ENCODE measurements around the gene SMO. TPM values are rescaled to one million over a fixed set of nuclear protein-coding genes. Genes with fewer than 3 reads are reported as not detected.
A peak's percentile ranks its signal among the peaks of the same experiment; 100 is the strongest.
"Not testable (repeated sequence)": the region's sequence is repeated elsewhere in the genome, so short reads cannot be mapped to it uniquely, and the experiment has no call there.

SMO gene
- polyA plus RNA-seq, 5 donors, result 49.9 to 63.8 (median 59.7) TPM

DNA sequence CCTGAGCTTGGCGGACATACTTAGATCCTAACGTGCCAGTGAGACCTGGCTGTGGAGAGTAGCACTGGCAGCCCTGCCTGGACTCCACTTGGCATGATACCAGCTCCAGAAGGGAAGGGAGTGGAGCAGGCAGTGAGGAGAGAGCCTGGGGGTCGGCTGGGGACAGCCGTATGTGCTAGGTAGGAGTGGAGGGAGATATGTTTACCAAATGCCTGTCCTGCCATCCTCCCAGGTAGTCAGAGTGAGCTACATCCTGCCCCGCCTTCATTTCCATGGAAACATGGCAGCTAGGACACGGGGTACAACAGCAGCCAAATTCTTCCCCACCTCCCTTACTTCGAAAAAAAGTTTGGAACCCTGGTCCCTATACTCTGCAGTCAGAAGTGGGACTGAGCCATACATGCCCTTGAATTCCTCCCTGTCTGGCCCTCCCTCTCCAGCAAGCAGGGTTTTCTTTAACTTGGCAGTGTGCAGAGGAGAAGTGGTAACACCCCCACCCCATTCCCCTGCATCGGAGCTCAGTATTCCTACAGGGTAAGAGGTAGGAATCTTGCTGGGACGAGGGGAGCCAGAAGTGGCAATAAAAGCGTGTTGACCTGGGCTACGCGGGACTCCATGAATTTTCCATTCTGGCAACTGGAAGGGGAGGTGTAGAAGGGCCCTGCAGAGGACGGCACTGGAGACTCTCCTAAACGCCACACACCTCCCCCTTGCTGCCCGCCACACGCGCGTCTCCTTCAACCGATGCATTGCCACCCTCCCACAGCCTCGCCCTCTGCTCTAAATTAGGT lies 20.0 kb upstream of the SMO start:
- peak in 1 of 2 donors; percentile 34 for DNase-seq

GRCh38 chr7:129169171-129169671 lies 19.2 kb upstream of the SMO start:
- DNase-seq, result peak; percentile 55 to 67

DNA sequence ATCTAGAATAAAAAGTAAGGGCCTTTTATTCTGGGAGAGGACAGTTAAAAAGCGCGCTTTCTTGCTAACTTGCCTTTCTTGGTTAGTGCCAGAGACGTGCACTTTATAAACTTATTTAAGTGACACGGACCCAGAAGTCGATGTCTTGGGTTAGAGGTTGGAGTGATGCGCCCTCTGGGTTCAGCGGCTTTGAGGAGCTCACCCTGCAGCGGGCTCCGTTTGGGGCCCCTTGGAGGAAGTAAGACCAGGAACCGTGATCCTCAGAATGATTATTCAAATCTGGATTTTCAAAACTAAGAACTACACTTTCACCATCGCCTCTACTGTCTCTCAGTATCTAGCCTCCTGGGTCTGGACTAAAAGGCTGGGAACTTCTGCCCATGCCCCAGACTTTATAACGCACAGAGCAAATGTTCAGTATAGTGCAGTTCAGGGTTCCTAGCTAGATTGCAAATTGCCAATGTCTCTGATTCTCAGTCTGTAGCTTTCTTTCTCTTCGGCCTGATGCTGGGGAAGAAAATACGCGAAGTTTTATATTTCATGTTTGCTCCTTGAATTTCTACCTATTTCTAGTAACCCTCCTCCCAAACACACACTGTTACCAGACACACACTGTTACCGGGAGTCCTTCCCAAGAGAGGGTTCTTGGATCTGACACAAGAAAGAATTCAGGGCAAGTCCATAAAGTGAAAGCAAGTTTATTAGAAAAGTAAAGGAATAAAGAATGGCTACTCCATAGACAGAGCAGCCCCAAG lies 18.6 kb upstream of the SMO start:
- DNase-seq, result no peak

GRCh38 chr7:129170441-129171021 lies 17.9 kb upstream of the SMO start:
- DNase-seq, result no peak

- DNase-seq, result not testable (repeated sequence)
These were observed 14.6 kb upstream of the SMO start for GRCh38 chr7:129173861-129174260.

GRCh38 chr7:129176916-129177710 lies 11.3 kb upstream of the SMO start:
- DNase-seq, result no peak

GRCh38 chr7:129184981-129185670 lies 3.3 kb upstream of the SMO start:
- DNase-seq, result no peak

DNA sequence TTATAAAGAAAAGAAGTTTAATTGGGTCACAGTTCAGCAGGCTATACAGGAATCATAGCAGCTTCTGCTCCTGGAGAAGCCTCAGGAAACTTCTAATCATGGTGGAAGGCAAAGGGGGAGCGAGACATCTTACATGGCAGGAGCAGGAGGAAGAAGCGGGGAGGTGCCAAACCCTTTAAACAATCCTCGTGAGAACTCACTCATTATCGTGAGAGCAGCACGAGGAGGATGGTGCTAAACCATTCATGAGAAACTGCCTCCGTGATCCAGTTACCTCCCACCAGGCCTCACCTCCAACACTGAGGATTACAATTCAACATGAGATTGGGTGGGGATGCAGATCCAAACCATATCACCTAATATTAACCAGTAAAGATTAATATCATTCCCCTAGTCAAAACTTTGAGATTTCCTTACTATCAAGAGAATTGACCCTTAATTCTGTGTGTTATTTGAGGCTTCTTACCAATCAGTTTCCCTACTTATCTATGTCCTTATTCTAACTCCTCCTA lies 1.6 kb upstream of the SMO start:
- DNase-seq, result no peak

DNA sequence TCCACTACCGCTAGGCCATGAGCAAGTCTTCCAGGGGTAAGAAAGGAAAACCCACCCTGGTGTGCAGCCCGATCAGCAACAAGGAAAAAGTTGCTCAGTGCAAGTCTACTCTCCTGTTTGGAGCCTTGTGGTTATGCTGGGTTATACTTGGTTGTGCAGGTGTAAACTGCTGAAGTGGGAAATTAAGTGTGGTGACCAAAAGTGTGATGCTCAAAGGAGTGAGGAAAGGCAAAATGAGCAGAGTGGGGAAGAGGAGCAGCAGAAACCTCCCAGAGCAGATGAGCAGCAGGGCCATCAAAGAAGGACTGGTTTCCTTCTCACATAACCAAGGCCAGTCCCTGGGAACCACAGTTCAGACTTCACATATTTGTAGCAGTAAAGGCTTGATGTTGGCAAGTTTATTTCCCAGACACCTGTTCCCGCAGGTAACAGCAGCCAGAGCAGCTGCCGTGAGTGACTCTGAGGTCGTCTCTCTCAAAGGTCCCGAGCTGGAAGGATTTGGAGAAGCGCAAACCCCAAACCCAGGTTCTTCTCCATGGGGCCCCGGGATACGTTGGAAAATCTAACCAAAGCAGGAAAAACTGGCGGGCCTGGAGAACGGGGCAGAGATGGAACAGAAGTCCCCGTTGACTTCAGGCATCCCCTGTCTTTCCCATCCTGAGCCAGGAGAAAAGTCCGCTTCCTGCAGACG lies 607 bp upstream of the SMO start:
- no peak for DNase-seq

DNA sequence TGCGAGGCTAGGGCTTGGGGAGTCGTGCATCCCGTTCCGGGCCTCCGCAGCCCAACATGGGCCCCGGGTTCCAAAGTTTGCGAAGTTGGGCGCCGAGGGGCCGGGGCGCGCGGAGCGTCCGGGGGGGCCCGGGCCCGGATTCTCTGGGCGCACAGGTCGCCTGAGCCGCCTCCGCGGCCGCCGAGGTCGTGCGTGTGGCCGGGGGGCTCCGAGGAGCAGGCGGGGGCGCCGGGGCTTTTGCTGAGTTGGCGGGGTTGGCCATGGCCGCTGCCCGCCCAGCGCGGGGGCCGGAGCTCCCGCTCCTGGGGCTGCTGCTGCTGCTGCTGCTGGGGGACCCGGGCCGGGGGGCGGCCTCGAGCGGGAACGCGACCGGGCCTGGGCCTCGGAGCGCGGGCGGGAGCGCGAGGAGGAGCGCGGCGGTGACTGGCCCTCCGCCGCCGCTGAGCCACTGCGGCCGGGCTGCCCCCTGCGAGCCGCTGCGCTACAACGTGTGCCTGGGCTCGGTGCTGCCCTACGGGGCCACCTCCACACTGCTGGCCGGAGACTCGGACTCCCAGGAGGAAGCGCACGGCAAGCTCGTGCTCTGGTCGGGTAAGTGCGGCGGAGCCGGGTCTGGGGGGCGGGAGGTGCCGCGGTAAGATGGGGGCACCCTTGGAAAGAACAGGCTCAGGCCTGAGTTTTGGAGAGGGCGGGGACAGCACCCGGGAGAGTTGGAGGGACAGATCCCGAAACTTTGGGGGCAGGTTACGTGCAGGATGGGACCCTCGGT lies 643 bp downstream of the SMO start:
- DNase-seq, result peak in 1 of 2 donors; percentile 33

DNA sequence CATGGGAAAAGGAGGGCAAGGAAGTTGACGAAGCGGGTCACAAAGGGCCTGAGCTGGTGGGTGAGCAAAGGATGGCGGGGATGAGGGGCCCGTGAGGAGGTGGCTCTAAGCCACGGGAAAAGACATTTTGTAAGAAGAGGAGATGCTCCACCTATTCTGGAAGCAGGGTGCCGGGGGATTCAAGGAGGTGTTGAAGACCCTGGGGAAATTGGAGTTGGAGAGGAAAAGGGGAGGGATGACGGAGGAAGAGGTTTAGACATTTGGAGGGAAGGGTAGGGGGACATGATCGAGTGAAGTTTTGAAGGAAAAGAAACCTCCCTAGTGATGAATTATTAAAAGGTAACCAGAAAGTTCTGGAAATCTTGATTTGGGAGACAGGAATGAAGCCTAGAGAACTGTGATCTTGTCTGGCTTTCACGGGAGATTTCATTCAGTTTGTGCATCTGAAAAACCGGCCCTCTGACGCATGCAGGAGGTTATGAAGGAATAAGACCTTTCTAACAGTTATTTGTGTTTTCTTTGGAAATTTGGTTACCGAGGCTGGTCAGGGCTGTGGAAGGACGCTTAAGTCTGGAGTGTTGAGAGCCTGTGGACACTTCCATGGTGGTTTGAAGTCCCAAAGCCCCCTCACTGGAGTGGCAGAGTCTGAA lies 1.4 kb downstream of the SMO start:
- no peak for DNase-seq

DNA sequence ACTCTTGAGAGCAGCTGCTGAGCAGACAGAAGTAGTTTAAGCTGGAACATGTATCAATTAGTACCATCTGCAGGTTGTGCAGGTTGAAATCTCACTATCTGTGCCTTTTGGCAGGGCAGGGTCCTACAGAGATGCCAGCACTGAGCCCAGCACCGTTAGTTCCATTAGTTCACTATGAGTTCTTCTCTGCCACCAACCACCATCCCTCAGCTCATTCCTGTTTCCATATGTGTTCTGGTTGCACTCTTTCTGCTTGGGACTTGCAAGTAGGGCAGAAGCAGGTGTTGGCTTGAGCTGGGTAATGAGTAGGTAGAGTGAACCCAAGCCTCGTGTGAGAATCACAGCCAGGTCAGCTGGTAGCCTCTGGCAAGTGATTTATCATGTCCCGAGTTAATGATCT lies 2.8 kb downstream of the SMO start:
- DNase-seq, result no peak

- DNase-seq, result no peak
These were observed 5.5 kb downstream of the SMO start for GRCh38 chr7:129193892-129194291.

DNA sequence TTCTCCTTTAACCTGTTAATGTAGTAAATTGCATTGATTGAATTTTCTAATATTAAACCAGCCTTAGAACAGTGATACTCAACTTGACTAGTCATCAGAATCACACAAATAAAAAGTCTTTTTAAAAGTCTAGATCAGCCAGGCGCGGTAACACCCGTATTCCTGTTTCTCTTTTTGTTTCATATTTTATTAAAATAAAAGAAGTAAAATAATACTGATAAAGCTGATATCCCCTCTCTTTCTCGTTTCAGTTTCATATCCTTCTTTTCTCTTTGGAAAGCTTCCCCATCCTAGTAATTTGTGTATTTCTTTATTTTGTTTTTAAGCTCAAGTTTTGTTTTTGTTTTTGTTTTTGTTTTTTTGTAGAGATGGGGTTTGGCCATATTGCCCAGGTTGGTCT lies 9.3 kb downstream of the SMO start:
- DNase-seq, result no peak

DNA sequence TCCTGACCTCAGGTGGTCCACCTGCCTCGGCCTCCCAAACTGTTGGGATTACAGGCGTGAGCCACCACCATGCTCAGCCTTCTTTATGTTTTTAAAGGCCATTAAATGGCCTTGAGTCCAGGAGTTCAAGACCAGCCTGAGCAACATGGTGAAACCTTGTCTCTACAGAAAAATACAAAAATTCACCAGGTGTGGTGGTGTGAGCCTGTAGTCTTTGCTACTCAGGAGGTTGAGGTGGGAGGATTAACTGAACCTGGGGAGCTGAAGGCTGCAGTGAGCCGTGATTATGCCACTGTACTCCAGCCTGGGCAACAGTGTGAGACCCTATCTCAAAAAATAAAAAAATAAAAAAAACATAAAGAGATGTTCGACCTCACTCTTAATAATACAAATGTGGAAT lies 11.0 kb downstream of the SMO start:
- no peak for DNase-seq

DNA sequence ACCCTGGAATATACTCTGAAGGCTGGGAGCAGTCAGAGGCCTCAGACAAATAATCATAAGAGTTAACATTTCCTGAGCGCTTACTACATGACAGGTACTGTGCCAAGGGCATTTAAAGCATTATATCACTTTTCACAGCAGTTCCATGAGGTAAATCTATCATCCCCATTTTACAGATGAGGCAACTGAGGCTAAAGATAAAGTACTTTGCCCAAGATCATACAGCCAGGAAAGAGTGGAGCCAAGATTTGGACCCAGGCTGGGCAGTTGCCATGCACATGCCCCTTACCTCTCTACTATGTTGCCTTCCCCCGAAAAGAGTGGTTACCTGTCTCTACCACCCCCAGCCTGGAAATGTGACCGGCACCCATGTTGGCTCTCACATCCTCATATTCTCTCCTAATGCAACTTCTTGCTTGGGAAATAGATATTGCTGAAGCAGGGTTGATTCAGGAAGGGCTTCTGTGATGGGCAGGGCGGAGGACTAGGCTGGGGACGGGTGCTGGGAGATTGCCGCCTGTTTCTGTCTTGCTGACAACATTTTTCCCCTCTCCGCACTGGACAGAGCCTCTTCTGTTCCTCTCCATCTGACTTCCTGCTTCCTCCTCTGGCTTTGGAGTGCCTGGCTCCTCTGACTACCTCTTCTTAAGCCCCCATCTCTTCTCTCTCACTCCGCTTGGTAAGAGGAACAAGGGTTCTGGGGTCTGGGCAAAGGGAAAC lies 13.8 kb downstream of the SMO start:
- DNase-seq, result no peak

- no peak for DNase-seq
These were observed 14.8 kb downstream of the SMO start for GRCh38 chr7:129203050-129203741.
